NCI-H748 treated with DMSO at 0.1 percent for 48 hours (cell line): ENCODE results near the gene SCRN1.
"Not testable (repeated sequence)": the region's sequence is repeated elsewhere in the genome, so short reads cannot be mapped to it uniquely, and the experiment has no call there.

Source experiments
- DNase-seq: peaks from one replicate; lab custom pipeline; 2025; lab: John Stamatoyannopoulos, UW

Gene SCRN1

DNA sequence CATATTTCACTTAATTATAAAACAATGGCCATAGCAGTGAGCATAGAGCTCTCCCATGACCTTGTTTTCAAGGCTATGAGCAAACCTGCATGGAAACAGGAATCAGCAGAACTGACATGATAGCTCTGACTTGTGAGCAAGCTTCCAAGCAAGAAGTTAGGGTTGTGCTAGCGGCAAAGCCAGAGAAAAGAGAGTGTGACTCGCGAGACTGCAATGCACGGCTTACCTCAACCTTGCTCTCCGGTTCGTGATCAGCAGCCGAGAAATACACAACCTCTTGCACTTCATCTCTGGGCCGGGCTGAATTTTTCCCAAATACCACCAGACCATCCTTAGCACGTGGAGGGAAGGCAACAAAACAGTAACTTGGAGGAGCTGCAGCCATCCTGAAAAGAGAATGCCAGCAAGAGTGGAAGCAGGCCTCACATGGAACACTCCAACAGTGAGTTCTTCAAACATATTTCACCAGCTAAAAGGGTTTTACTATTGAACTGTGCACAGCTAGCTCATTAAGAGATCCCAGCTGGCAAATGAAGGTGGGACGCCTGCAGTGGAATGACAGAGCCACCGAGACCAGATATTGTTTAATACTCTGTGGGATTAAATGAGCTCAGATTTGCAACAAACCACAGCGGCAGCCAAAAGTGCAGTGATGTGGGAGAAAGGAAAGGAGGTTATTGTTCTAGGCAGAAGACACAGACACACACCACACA lies 20.8 kb downstream of the SCRN1 start:
- no peak for DNase-seq

DNA sequence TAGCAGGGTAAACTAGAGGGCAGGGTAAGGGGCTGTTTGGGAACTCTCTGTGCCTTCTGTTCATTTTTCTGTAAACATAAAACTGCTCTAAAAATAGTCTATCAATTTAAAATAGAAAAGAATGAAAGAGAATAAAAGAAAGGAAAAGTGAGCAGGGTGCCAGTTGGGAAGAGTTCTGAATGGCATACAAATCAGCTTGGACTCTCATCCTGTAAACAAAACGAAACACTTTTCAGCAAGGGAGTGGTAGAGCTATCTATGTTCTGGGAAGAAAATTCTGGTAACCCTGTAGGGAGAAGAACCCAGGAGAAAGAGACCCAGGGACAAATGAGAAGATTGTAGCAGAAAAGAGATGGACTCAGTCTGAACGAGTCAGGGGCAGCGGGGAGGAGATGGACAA lies 24.6 kb downstream of the SCRN1 start:
- DNase-seq = no peak

DNA sequence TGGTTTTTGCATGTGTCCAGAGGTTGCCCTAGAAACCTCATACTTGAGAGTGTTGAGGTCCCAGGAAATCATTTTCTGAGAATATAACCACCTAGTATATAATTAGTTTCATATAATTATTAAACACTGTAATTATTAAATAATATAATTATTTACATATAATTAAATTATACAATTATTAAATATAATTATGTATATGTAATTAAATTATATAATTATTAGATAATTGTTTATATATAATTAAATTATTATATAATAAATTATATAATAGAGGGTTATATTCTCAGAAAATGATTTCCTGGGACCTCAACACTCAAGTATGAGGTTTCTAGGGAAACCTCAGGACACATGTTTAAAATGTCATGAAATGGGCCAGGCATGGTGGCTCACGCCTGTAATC lies 27.6 kb downstream of the SCRN1 start:
- no peak for DNase-seq

DNA sequence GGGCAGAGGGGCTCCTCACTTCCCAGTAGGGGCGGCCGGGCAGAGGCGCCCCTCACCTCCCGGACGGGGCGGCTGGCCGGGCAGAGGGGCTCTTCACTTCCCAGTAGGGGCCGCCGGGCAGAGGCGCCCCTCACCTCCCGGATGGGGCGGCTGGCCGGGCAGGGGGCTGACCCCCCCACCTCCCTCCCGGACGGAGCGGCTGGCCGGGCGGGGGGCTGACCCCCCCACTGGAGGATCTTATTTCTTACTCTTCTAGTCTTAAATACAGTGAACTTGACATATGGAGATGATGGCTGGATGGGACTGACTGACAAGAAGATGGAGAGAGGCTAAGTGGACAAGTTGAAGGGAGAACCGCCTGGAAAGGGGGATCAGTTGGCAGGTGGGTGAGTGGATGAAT lies 28.0 kb downstream of the SCRN1 start:
- not testable (repeated sequence) for DNase-seq

DNA sequence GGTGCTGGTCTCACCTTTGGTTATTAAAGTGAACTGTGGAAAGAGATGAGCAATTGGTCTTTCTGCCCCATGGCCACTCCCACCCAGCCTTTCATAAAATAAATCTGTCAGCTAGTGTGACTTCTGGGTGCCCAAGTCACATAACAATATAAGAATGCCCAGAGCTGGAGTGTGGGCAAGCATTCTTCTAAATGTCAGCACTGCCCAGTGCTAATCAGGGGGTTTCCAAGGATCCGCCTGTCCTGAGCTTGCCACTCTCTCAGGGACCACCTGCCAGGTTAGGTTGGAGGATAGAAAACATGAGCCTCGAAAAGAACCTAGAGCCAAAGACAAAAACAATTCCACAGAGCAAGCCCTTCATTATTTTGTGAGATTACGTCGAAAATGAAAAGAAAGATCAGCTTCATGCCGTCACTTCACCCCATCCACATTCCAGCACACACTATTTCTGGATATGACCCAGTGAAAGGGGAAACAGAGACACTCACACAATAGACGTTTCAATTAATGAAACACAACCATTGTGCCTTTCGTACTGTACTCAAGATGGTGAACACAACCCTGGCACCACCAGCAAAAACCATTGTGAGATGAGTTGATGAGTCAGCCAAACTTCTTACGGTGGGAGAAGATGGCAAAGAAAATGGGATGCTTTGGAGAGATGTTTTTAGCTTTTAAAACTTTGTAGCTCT lies 30.8 kb downstream of the SCRN1 start:
- no peak for DNase-seq

DNA sequence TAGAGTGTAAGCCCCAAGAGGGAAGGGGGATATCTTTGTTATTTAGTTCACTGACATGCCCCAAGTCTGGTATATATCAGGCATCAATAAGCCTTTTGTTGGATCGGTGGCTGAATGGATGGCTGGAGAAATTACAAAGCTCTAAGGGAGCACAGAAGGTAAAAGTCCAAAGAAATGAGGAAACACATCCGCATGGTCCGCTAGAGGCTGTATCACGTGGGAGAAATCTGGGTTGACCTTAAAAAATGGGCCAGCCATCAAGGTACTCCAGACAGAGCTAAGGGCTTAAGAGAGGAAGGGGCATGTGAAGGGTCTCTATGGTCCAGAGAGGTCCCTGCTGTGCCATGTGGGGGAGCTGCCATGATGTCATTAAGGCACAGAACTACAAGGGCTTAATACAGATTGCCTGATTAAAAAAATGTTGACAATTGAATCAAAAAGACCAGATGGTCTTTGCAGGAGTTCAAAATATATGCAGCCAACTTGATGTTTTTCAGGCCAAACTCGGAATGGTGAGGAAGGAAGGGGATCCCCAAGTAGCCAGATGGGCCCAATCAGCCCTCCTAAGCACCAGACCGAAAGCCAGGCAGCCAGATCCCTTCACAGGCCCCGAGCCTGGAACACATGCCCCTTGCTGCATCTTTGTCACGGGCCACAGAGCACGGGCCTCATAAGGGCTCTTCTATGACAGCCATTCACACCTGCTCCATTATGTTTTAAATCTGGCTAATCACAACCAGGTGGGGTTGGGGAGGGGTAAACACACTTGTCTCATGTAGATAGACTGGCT lies 31.9 kb downstream of the SCRN1 start:
- DNase-seq = no peak

DNA sequence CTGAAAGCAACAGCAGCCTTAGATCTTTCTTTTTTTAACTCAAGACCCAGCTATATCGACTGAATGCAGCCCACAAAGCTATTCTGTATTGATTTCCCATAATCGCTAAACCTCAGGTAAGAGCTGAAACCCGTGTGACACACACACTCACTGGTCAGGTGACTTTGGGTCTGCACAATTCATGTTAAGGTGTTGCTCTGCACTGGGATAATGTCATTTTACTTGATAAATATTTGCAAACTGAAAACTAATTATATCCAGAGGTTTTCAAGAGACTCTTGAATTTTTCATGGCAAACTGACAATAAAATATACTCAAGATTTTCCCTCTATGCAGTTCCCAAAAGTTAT lies 33.1 kb downstream of the SCRN1 start:
- no peak for DNase-seq

DNA sequence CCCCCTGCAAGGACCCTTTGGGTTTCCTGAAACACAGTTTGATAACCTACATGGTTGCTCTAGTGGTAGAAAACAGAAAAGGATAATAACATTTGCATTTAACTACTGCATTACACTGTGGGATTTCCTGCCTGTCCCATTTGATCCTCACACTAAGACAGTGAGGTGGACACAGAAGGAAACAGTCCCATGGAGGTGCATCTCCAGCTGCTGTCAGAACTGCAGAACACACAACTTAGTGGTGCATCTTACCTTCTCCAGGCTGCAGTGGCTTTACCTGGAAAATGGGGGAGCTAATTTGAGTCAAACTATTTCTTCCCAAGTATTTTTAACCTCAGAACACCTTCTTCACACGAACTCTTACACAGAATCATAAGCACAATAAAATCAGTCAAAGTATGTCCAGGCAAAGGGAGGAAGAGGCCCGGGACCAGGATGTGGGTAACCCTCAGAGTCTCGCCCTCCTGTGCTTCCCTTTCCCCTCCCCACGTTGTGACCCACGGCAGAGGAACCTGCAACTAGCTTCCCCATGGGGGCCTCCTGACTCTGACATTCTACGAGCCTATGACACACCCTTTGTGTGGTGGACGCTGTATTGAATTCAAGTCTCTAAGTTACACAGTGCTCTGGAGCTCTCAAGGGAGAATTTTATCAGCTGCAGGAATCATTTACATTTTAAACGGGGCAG lies 33.7 kb downstream of the SCRN1 start:
- no peak for DNase-seq

DNA sequence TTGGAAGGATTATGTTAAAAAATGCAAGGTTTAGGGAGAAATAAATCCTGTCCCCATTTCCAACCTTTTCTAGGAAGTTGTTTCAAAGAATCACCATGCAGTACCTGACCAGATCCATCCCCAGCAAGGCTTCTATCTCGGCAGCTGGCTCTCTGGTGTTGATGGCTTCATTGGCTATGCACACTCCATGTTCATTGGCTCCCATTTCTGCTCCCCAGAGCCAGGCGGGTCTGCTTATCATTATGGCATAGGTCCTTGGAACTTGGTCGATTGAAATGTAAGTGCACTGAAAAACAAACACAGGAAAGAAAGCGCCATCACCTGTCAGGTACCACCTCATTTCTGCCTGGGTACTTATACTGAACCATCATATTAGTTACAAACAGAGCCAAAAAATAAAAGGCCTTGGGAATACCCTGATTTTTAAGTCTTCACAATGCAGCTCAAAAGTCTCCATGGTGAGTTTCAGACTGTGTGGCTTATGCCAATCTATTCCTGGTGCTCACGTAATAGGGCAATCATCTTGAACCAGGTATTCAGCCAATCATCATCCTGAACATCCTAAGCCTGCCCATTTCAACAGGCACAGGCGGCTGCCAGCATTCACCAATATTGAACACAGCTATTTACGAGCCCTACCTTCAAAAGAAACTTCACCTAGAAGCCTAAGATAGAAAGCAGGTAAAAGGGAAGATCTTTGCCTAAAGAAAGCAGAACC lies 34.4 kb downstream of the SCRN1 start:
- DNase-seq = no peak

DNA sequence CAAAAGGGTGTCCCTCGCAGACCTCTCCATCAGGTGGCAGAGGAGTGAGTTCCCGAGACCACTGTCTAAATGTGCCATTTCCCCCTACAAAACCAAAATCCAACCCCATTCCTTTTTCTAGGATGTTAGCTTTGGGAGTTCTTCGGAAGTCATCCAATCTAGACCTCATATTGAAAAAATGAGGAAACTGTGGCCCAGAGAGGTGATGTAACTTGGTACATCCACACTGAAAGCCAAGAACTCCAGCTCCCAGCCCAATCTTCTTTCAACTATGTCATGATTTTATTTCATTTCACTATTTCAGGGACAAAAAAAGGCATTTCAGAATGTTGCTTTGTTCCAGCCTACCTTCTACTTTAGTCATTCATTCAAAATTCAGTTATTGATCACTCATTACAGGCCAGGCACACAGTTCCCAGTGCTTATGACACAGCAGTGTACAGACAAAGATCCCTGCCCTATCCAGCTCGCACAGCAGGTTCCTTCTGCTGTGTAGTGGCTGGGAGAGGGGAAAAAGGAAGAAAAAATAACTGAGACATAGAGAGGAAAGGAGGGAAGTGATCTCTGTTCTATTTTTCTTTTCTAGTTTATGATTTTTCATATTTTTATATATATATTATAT lies 35.8 kb downstream of the SCRN1 start:
- no peak for DNase-seq

DNA sequence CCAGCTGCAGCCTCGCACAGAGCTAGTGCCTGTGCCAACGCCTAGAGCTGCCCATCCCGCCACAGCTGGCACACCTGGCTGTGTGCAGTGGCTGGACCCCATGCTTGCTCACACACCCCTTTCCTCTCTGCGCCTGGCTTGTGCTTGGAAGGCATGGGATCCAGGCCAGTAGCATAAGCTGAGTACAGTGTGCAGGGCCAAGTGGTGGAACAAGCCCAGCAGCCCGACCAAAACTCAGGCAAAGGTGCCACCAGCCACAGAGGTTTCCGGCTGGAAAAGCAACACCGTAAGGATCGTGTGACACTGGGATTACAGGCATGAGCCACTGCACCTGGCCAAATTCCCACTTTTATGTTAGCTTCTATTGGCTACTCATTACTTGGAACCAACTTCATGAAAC lies 38.4 kb downstream of the SCRN1 start:
- no peak for DNase-seq

DNA sequence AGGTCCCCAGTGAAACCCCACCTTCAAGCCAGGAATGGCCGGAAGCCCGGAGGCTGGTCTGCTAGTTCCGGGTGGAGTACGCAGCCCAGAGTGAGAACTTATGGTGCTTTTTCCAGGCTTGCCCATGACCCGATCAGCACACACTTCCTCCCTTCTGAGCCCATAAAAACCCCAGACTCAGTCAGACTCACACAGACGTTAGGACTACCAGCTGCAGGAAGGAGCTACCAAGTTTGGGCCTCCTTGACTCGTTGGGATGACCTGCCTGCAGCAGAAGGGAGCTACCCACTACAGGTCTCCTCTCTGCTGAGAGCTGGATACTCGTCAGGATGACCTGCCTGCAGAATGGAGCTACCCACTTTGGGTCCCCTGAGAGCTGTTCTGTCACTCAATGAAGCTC lies 39.1 kb downstream of the SCRN1 start:
- no peak for DNase-seq

DNA sequence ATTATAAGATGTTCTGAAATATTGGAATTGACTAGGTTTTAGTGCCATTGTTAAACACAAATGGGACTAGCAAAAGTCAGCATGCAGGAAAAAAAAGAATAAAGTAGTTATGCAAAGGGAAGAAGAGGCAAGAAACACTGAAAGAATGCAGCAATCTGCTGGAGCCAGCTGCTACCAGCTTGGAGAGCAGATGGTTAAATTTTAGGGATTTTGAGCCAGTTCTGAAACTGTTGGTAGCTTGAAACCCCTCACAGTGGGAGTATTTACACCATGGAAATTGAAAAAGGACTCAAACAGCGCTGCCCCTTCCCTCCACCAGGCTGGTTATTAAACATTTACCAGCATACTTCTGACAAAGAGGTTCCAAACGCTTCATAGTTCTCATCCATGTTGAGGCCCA lies 41.0 kb downstream of the SCRN1 start:
- DNase-seq = no peak

DNA sequence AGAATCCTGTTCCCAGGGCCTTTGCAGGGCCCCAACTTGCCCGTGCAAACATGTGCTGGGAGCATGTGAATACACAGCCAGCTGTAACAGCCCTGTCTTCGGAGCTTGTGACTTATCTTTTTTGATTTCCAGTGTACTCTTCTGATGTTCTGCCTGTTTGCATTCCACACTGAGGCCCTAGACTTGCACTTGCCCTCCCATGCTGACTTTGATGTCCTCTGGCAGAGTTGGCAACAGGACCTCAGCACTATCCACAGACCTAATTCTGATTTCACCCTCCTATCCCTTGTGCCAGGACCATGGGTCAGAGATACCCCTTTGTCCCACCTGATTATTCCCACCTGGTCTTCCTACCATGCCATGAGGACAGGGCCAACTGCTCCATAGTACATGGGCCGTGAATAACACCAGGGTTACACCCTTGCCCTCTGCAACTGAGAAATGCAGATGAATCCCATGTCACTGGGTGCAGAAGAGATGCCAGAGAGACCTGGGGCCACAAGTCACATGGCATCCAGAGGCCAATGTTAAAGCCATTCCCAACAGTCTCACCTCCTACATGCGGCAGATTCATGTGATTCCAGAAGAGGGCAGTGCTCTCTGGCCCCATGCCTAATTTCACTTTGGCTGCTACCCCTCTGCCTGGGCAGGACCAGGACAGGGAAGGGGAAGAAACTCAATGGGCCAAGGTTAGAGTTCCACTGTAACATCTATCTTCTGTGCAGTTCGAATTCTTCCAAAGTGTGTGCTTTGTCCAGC lies 43.0 kb downstream of the SCRN1 start:
- DNase-seq = no peak

DNA sequence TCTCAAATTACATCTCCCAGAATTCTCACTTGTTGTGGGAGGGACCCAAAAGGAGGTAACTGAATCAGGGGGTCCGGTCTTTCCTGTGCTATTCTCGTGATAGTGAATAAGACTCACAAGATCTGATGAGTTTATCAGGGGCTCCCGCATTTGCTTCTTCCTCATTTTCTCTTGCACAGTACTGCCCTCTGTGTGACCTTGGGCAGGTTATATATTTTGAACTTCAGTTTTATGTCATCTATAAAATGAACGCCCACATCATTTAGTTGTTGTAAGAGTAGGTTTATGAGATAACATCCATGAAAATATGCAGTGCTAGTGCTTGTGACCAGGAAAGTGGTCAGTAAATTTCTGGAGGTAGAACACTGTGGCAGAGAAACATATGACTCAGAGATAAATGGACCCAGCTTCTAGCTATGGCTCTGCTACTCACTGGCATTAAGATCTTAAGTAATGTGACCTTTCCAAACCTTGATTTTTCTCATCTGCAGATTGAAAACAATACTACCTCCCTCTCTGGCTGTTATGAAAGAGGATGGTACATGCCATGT lies 44.3 kb downstream of the SCRN1 start:
- no peak for DNase-seq

DNA sequence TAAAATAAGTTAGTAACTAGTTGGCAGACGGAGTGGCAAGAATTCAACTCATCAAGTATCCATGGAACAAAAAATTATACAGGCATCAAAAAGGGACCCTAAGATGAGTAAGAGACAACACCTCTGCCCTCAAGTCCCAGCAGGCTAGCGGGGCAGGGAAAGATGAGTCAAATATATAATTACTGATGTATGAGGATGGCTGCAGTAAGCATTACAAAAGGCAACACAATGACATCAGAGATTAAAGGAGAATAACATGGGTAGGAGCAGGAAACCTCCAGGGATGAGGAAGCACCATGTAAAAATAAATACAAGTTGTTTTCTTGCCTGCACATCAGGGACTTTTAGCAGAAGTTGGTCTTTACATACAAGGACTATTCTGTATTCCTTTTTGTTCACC lies 49.4 kb downstream of the SCRN1 start:
- DNase-seq = no peak

DNA sequence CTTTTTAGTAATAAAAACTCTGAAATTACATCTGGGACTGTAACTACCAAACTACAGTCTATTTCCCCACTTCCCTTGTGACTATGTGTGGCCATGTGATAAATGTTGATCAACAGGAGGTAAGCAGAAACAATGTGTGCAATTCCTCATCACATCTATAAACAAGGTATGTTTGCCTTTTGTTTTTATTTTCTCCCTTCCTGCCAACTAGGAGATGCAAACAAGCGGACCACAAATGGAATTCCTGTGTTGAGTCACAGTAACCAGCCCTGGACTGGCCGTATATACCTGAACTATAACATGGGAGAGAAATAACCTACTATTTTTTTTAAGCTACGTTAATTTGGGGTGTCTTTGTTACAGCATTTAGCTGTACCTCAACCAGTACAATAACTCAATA lies 52.5 kb downstream of the SCRN1 start:
- DNase-seq = no peak

DNA sequence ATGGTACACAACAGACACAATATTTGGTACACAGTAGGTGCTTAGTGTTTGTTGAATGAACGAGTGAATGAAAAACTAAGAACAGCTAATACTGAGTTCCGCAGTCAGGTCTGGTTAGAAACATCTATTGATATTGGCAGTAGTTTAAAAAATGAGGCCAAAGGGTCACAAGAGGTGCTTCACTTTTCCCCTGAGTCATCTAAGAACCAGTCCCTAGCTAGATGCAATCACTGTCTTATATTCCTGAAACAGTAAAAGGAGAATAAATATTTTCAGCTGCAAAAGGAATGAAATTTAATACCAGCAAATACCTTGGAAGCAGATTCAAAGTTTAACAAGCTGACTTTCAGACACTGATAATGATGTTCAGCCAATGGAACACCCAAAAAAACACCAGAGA lies 54.5 kb downstream of the SCRN1 start:
- no peak for DNase-seq

DNA sequence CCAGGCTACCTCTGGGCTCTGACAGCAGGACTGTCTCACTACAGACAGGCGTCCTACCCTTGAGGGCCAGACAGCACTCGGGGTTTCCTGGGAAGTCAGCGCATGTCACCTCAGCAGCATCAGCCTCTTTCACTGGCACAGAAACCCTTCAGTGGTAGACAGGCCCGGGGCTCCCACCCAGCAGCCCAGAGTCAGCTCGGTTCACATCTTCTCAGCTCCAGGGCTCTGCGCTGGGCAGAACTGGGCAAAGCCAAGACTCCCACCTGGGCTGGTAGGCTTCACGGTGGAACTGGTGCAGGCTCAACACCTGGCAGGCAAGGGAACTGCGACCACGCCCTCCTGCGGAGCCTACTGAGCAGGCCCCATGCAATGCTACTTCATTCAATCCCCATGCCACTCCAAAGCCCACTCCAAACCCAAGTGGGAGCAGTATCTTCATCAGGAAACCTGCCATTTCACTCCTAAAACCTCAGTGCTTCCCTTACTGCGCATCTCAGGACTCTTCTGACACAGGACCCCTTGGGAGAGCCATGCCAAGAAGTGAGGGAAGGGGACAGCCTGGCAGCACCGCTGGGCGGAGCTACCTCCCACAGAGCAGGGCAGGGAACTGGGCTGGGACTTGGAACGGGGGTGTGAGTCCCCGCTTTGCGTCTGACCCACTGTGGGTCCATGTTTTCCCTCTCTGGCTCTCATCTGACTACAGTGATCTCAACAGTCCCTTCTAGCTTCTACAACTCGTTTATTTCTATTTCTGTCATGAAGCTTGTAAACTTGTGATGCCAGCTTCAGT lies 60.4 kb downstream of the SCRN1 start:
- no peak for DNase-seq

DNA sequence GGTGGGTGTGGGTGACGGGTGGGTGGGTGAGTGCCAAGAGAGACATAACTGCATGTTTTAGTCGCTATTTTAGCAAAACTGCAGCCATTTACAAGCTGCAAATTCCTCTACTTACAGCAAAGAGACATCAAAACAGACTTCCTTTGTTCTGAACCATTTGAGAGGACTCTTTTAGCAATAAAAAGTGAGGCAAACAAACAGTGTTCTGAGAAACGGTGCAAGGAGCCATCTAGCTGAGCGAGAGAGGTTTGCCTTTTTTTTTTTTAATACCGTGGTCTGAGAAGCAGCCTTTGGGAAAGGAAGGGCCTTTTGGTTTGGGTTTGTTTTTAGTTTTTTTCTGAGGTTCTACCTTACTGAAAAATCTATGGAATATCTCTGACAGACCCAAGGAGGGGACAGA lies 62.9 kb downstream of the SCRN1 start:
- DNase-seq = no peak
